Right lobe of liver (tissue), 4 donors: ENCODE measurements around the gene WFIKKN2.

ENCODE experiments used
- POLR2A ChIP-seq: fragments of 450-650 bp; IDR thresholded peaks from one replicate; pipeline ENCODE4 v1.6.1; 2017; ENCODE audit warnings: antibody characterized with exemption, mild to moderate bottlenecking
- TF ChIP-seq, protein P1 (sequence below), 4 donors: fragments of 200-600 bp in 3 of 4; fragments of 450-650 bp in 1 of 4; IDR thresholded peaks; one replicate each; pipeline versions ENCODE4 v1.5.1 to v1.8.0; 2016 to 2022; ENCODE audit warnings: antibody characterized with exemption in 4 of 4, mild to moderate bottlenecking in 2 of 4
- donor health status: DM: no; HTN: no; CAD: no.
- donor health status: DM: no; HTN: no; CAD: no.
- donor health status: DM: no; HTN: yes; CAD: no.

DNA sequence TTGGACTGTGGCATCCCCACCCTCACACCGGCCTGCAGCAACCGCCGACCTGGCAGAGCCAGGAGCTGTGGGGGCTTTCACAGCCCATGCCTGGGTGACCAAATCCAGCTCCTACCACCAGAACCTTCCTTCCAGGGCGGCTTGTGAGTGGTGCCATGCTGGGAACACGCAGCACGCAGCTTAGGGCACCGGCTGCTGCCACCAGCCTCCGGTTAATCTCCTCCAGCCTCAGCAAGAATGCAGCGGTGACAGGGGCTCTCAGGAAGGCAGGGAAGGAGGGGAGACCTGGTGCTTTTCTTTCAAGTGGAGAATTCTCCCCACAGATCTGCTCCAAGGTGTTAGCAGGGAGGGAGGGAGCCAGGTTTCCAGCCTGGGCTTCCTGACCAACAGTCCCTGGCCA is 35.8 kb upstream of the WFIKKN2 start:
- TF ChIP-seq, protein P1, sequence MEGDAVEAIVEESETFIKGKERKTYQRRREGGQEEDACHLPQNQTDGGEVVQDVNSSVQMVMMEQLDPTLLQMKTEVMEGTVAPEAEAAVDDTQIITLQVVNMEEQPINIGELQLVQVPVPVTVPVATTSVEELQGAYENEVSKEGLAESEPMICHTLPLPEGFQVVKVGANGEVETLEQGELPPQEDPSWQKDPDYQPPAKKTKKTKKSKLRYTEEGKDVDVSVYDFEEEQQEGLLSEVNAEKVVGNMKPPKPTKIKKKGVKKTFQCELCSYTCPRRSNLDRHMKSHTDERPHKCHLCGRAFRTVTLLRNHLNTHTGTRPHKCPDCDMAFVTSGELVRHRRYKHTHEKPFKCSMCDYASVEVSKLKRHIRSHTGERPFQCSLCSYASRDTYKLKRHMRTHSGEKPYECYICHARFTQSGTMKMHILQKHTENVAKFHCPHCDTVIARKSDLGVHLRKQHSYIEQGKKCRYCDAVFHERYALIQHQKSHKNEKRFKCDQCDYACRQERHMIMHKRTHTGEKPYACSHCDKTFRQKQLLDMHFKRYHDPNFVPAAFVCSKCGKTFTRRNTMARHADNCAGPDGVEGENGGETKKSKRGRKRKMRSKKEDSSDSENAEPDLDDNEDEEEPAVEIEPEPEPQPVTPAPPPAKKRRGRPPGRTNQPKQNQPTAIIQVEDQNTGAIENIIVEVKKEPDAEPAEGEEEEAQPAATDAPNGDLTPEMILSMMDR (IDR thresholded peaks at IDR 0.05) = no peak
- no peak for TF ChIP-seq POLR2A
